ENCODE results near the gene SLC19A1.

Gene SLC19A1

DNA sequence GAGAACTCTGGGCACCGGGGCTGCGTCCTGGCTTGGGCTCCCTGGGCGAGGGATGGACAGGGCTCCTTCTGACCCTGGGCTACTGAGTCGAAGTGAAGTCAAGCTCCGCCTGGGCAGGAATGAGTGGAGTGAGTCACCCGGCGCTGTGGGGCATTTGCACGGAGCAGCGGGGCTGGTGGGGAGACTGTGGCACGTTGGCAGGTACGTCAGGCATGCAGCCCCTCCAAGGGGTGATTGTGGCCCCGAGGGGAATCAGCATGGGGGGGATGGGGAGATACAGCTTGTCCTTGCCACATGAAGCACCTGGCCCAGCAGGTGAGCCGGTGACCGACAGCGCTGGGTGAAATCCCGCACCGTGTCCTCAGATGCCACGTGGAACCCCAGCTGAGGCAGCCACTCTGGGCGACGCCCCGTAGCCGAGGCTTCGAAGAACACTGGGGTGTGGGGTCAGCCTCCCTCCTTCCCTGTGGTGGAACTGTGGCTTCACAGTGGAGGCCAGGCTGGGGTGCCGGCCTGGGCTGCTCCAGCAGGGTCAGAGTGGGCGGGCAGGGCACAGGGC is 74.9 kb downstream of the SLC19A1 start:
- DNase-seq (ENCODE audit: low spot score in 2 of 2): no peak
- H3K36me3 Mint-ChIP-seq: no peaks in the 10 kb centered on the region
- no peaks in the 10 kb centered on the region for H3K4me1 Mint-ChIP-seq
- H3K9me3 Mint-ChIP-seq: no peaks in the 10 kb centered on the region
- ATAC-seq: no peak
- no peak overlapping the region for H3K27ac Mint-ChIP-seq
- no peak overlapping the region for H3K4me3 Mint-ChIP-seq

DNA sequence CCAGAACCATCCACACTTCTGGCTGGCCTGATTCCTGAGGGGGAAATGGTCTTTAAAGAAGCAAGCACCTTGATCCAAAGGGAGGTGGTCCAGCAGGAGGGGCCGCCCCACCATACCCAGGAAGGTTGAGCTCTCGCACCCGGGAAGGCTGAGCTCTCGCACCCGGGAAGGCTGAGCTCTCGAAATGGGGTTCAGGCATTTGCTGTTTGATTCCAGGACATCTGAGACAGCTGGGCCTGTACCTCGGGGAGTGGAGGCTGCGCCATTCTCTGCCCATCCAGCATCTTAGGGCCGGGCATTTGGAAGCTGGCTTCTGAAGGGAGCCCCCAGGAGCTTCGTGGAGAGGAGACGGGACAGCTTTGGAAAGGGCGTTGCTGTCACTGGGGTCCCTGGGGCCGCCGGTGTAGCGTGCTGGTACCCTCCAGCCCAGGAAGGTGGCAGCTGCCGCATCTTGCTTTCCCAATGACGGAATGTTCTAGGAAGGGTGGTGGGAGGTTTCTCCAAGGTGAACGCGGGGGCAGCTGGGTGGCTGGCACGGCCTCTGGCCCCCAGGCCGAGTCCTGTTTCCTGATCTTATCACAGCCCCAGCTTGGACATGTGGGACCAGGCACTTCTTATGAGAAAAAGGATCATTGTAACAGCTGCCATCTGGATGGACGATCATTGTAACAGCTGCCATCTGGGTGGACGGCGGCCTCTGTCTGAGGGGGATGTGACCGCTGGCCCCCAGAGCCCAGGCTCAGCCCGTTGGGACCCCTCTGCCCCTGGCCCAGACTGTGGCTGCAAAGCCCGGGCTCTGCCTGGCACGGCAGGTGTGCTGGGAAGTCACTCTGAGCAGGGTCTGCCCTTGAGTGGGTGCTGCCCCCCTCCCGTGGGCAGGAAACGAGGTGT is 75.7 kb downstream of the SLC19A1 start:
- H3K27ac Mint-ChIP-seq: no peak overlapping the region
- H3K9me3 Mint-ChIP-seq: no peaks in the 10 kb centered on the region
- no peaks in the 10 kb centered on the region for H3K36me3 Mint-ChIP-seq
- H3K4me1 Mint-ChIP-seq: no peaks in the 10 kb centered on the region
- no peak for ATAC-seq
- DNase-seq (ENCODE audit: low spot score in 2 of 2): no peak
- no peak overlapping the region for H3K4me3 Mint-ChIP-seq

DNA sequence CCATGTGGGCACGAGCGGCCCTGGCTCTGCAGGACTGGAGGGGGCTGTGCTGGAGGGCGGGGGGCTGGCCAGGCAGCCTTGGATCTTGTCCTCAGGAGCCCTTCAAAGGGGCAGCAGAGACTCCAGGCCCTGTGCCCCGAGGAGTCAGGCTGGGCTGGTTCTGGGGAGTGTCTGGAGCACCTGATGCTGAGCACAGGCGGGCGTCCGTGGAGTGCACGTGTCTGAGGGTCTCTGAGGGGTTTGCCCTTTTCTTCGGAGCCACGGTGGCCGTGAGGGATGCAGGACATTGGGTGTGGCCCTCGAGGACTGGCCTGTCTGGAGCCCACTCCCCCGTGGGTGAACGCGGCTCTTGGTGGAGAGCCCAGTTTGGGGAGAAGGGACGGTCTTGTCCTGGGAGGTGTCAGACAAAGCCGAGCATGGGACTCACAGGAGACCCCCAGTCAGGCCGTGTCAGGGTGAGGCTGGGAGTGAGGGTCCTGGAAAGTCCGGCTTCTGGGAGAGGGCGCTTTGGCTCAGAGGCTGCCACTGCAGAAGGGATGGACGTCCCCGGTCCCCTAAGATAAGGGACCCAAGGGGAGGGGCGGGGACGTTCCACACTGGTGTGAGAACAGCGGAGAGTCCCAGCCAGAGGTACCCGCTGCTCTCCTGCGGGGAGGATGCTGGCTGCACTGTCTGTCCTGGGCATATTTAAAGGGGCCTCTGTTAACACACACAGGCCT is 76.5 kb downstream of the SLC19A1 start:
- H3K36me3 Mint-ChIP-seq: no peaks in the 10 kb centered on the region
- H3K9me3 Mint-ChIP-seq: no peaks in the 10 kb centered on the region
- DNase-seq (ENCODE audit: low spot score in 2 of 2): no peak
- no peak overlapping the region for H3K4me3 Mint-ChIP-seq
- no peak overlapping the region for H3K27ac Mint-ChIP-seq
- no peaks in the 10 kb centered on the region for H3K4me1 Mint-ChIP-seq
- ATAC-seq: no peak

DNA sequence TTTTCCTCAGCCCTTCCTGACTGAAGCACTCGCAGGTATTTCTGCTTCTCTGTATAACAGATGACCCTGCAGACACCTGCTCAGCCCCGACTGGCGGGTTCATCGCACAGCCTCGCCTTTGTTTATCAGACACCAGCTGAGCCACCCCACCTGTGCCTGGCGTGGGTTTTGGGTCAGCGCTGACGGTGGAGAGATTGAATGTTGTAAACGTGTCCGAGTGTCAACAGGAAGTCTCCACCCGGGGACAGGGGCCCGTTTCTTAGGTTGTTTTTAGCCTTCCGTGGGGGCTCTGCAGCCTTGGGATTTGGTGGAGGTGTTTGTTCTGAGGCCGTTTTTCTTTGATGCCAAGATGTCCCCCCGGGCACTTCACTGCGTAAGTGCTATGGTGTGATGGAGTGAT is 77.1 kb downstream of the SLC19A1 start:
- Mint-ChIP-seq H3K36me3 (no peaks in the 10 kb centered on the region), H3K9me3 (no peaks in the 10 kb centered on the region), H3K27ac (no peak overlapping the region), H3K4me1 (no peaks in the 10 kb centered on the region), H3K4me3 (no peak overlapping the region)
- DNase-seq (ENCODE audit: low spot score in 2 of 2) (no peak), ATAC-seq (no peak)

DNA sequence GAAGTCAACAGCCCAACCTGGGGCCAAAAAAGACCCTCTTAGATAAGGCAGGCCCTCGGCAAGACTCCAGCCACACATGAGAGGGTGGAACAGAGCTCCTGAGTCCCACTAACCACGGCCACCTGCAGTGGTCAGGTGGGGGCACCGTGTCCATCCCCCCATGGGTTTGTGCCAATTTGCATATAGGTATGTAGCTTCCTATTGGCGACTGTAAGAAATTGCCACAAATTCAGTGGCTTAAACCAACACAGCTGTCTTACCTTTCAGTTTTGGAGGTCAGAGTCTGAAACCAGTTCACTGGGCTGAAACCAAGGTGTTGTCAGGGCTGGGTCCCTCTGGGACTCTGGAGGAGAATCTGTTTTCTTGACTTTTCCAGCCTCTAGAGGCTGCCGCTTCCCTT is 77.9 kb downstream of the SLC19A1 start:
- Mint-ChIP-seq H3K27ac (no peak overlapping the region), H3K9me3 (no peaks in the 10 kb centered on the region), H3K4me1 (no peaks in the 10 kb centered on the region), H3K4me3 (no peak overlapping the region), H3K36me3 (no peaks in the 10 kb centered on the region)
- ATAC-seq (no peak), DNase-seq (ENCODE audit: low spot score in 2 of 2) (no peak)

DNA sequence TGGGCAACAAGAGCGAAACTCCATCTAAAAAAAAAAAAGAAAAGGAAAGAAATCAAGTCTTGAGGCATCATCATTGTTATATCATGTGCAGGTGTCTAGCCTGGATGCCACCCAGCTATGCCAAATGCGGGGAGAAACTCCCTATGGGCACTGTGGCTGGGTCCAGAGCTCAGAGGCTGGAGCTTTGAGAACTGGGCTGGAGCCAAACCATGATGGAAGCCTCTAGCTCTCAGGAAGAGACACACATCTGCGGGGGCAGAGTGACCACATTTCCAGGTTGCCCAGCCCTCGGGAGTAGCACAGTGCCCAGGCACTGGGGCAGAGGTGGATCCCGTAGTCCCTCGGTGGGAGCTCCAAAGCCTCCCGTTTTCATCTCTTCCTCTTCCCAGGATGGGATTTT is 78.4 kb downstream of the SLC19A1 start:
- ATAC-seq: no peak
- no peak overlapping the region for H3K27ac Mint-ChIP-seq
- H3K9me3 Mint-ChIP-seq: no peaks in the 10 kb centered on the region
- no peak for DNase-seq (ENCODE audit: low spot score in 2 of 2)
- no peak overlapping the region for H3K4me3 Mint-ChIP-seq
- H3K4me1 Mint-ChIP-seq: no peaks in the 10 kb centered on the region
- no peaks in the 10 kb centered on the region for H3K36me3 Mint-ChIP-seq

DNA sequence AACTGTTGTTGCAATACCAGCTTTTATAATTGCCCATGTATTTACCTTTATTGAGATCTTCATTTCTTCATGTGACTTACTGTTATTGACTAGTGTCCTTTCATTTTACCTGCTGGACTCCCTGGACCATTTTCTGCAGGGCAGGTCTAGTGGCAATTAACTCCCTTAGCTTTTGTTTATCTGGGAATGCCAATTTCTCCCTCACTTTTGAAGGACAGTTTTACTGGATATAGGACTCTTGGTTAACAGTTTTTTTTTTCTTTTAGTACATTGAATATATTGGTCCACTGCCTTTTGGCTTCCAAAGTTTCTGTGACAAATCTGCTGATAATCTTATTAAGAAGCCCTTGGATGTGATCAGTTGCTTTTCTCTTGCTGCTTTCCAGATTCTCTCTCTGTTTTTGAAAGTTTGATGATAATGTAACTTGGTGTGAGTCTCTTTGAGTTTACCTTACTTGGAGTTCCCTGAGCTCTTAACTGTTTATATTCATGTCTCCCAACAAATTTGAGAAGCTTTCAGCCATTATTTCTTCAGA is 80.4 kb downstream of the SLC19A1 start:
- no peak overlapping the region for H3K27ac Mint-ChIP-seq

DNA sequence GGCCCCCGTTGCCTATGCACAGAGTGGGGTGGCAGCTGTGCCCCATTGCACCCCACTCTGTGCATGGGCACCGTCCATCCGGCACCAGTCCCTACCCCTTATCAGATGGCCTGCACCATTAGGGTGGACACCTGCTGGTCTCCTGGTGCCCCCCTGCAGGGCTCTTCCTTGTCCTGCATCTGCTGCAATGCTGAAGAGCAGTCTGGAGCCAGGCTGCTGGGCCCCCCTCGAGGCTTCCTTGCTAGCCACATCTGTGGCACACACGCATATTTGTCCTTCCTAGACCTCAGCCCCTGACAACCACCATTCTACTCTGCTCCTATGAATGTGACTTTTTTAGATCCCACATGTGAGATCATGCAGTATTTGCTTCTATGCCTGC is 80.9 kb downstream of the SLC19A1 start:
- H3K4me3 Mint-ChIP-seq: no peak overlapping the region
- no peaks in the 10 kb centered on the region for H3K9me3 Mint-ChIP-seq
- H3K27ac Mint-ChIP-seq: no peak overlapping the region
- no peak for ATAC-seq
- DNase-seq (ENCODE audit: low spot score in 2 of 2): no peak
- H3K4me1 Mint-ChIP-seq: no peaks in the 10 kb centered on the region
- no peaks in the 10 kb centered on the region for H3K36me3 Mint-ChIP-seq

More for the DNA sequence above, 80.4 kb downstream of the SLC19A1 start:
- no peaks in the 10 kb centered on the region for H3K9me3 Mint-ChIP-seq
- H3K4me1 Mint-ChIP-seq: no peaks in the 10 kb centered on the region
- H3K36me3 Mint-ChIP-seq: no peaks in the 10 kb centered on the region
- H3K4me3 Mint-ChIP-seq: no peak overlapping the region
- DNase-seq (ENCODE audit: low spot score in 2 of 2) (no peak), ATAC-seq (no peak)

DNA sequence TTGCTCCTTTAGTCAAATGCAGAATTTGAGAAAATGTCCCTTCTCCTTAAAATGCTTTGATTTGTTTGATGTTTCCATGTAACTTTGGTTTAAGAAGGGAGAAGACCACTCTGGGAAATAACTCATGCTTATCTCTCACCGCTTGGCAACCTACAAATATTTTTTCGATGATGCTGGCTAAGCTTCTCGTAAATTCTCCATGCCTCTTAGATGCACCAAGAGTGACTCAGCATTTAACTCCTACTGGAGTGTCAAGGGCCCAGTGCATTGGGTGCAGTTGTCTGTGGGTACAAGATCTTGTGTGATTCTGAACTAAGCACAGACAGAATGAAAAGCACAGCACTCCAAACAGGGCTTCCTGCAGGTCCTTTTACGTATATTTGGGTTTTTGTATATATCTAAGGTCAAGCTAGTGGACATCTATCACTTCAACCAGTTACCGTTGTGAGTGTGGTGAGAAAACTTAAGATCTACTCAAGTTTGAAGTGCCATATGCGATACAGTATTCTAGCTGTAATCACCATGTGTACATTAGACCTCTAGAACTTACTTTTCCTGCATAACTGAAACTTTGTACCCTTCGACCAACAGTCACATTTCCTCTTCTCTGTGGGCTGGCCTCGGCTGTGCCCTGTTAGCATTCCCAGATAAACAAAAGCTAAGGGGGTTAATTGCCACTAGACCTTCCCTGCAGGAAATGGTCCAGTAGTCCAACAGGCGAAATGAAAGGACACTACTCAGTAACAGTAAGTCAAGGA is 81.5 kb downstream of the SLC19A1 start:
- Mint-ChIP-seq H3K4me3 (no peak overlapping the region), H3K4me1 (no peaks in the 10 kb centered on the region), H3K36me3 (no peaks in the 10 kb centered on the region), H3K27ac (no peak overlapping the region), H3K9me3 (no peaks in the 10 kb centered on the region)
- no peak for DNase-seq (ENCODE audit: low spot score in 2 of 2)
- no peak for ATAC-seq

DNA sequence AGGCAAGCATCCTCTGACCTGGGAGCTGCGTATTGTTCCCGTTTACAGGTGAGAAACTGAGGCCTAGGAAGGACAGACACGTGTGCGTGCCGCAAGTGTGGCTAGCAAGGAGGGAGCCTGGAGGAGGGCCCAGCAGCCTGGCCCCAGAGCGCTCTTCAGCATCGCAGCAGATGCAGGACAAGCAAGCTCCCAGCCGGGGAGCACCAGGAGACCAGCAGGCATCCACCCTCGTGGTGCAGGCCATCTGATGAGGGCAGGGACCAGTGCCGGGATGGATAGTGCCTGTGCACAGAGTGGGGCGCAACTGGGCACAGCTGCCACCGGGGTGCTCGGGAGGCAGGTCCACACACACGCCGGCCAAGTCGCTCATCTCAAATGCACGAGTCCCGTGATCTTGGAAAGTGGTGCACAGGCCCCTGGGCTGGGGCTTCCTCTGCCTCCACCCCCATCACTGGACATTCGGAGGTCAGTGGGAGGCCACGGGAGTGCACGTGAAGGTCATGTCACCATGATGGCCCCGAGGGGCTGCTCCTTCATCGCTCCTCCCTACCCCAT is 82.2 kb downstream of the SLC19A1 start:
- Mint-ChIP-seq H3K4me3 (no peak overlapping the region), H3K9me3 (no peaks in the 10 kb centered on the region), H3K4me1 (no peaks in the 10 kb centered on the region), H3K27ac (no peak overlapping the region), H3K36me3 (no peaks in the 10 kb centered on the region)
- ATAC-seq (no peak), DNase-seq (ENCODE audit: low spot score in 2 of 2) (no peak)

DNA sequence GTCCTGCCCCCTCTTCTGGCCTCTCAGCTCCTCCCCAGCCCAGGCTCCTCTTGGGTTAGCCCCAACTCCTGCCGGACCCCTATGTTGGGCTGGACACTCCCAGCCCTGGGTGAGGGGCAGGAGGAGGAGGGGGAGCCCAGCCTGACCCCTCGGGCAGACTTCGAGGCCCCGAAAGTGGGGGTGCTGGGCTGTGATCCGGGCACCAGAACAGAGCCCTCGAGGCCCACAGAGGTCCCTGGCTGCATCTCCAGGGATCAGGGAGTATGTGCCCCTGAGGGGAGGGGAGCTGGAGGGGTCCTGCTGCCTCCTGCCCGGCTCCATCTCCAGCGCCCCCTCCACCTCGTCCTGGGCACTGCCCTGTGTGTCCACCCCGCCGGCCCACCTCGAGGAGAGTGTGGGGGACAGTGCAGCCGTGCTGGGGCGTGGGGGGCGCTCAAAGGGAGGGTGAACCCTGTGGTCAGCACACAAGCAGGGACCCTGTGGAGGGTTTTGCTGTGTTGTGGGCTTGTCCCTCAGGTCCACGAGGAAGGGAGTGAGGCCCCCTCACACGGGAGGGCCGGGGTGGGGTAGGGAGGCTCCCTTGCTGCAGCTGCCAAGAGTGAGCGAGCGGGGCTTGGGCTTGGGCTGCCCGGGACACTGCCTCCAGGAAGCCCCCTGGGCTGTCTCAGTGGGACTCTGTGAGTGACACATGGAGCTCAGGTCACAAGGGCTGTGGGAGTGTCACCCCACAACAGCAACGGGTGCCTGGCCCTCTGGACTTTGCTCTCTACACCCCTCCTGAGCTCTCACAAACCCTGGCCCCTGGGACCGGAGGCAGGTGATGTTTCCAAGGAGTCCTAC is 82.8 kb downstream of the SLC19A1 start:
- no peak overlapping the region for H3K27ac Mint-ChIP-seq
- H3K4me1 Mint-ChIP-seq: no peaks in the 10 kb centered on the region
- H3K4me3 Mint-ChIP-seq: no peak overlapping the region
- H3K36me3 Mint-ChIP-seq: no peaks in the 10 kb centered on the region
- no peak for DNase-seq (ENCODE audit: low spot score in 2 of 2)
- no peaks in the 10 kb centered on the region for H3K9me3 Mint-ChIP-seq
- ATAC-seq: no peak

DNA sequence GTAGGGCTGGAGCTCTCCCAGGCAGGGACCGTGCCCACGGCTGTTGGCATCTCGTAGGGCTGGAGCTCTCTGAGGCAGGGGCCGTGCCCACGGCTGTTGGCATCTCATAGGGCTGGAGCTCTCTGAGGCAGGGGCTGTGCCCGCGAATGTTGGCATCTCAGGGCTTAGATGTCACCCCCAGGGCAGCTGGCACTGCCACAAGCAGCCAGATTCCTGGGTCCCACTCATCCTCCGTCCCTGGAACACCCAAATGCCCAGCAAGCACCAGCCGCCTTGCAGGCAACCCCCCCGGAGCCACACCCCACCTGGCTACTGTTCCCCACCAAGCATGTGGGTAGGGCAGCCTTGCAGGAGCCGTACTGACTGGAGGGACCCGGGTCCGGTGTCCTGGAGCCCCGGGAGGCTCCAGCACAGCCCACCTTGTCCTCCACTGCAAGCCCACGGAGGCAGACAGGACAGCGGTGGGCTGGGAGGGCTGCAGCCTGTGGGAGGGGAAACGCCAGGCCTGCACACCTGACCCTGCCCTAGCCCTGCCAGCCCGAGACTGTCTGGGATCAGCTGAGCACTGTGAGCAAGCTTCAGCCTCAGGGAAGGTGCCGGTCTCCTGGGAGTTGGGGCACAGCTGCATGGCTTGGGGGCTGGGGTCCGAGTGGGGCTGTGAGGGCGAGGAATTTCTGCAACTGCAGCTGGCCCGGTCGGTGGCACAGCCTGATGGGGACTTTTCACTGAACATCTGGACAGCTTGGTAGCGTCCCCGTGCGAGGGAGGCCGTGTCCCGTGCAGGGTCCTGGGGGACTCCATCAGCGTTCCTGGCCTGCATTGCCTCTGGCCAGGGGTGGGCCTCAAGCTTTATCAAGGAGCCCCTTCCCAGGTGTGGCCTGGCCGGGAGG is 83.7 kb downstream of the SLC19A1 start:
- H3K4me3 Mint-ChIP-seq: no peak overlapping the region
- DNase-seq (ENCODE audit: low spot score in 2 of 2) (no peak), ATAC-seq (no peak)
- H3K9me3 Mint-ChIP-seq: no peaks in the 10 kb centered on the region
- H3K4me1 Mint-ChIP-seq: no peaks in the 10 kb centered on the region
- H3K36me3 Mint-ChIP-seq: no peaks in the 10 kb centered on the region
- H3K27ac Mint-ChIP-seq: no peak overlapping the region

DNA sequence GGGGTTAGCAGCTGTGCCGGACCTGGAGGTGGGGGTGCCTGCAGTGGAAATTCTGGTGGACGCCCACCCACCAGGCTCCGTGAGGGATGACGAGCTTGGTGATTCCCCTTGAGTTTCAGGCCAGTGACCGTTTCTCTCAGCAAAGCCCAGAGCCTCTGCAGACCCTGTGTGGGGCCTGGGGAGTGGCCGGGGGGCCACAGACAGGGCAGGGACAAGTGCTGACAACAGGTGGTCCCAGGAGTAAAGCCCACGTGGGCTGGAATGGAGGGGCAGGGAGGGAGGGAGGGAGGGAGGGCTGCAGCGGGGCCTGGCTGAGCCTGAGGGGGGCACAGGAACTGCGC is 84.4 kb downstream of the SLC19A1 start:
- Mint-ChIP-seq H3K9me3 (no peaks in the 10 kb centered on the region), H3K4me3 (no peak overlapping the region), H3K27ac (no peak overlapping the region), H3K36me3 (no peaks in the 10 kb centered on the region), H3K4me1 (no peaks in the 10 kb centered on the region)
- ATAC-seq: no peak
- DNase-seq (ENCODE audit: low spot score in 2 of 2): no peak
